ENCODE measurements around the gene TMPRSS6.

TMPRSS6 gene

DNA sequence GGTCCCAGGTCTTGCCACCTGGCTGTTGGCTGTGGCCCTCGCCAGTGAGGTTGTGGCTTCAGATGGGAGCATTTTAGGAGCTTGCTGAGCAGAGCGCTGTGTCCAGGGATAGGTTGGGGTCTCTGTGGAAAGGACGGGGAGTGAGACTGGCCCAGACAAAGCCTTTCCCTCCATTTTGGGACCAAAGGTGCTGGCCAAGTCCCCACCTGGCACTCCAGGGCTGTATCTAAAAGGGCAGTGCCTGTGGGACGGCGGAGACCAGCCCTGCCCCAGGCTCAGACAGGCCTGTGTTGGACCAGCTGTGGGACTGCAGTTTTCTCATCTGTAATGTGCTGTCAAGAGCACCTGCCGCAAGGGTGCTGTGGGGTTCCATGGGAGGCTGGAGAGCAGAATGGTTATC lies 62.9 kb downstream of the TMPRSS6 start:
- no peak for DNase-seq

DNA sequence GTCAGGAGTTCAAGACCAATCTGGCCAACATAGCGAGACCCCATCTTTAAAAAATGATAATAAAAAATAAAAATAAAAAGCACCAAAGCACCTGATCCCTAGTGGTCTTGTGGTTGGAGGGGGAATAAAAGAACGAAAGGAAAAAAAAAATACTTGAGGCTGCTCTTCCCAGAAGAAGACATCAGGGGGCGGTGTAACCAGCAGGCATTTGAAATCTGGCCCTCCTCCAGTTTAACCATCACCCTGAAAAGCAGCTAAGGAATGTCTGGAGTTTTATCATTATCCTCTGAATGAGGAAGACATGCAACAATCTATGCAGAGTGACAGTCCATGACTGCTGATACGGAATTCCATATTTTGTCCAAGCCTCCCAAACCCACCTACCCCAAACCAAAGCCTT lies 63.6 kb downstream of the TMPRSS6 start:
- DNase-seq: no peak

DNA sequence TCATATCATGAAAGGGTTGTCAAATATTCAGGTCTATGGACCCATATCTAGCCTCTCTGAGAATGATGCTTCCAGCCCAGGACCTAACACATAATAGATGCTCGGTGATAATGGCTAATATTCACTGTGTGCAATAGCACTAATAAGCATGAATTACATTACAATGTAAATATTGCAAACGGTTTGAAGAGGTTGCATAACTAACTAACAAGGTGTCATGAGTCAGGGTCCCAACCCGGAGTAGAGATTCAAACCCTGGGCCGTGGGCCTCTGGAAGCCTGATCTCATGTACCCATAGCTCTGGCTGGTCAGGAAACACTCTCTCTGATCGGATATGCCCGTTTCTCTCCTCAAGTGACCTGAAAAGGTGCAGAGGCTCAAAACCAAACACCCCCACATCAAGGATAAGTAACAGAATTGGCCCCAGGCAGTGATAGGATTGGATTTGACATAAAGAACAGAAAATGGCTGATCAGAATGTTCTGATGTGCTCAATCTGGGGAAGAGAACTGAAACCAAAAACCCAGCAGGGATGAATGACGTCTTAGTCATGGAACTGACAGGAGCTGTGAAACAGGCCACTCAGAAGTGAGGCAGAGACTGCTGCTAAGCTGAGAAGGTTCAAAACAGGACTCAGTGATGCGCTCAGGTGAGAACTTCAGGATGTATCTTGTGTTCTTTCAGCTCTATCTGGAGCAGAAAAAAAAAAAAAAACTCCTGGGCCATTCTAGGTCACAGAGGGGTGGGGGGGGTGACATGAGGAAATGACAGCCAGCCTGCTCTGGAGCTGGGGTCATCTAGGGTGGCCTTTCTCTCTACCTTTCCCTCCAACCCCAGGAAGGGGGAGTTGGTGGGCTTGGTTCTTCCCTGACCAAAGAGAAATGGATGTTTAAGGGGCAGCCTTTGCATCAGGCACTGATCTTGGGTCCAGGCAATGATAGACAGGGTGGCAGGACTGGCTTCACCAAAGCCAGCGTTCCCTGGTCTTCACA lies 64.6 kb downstream of the TMPRSS6 start:
- DNase-seq: no peak

DNA sequence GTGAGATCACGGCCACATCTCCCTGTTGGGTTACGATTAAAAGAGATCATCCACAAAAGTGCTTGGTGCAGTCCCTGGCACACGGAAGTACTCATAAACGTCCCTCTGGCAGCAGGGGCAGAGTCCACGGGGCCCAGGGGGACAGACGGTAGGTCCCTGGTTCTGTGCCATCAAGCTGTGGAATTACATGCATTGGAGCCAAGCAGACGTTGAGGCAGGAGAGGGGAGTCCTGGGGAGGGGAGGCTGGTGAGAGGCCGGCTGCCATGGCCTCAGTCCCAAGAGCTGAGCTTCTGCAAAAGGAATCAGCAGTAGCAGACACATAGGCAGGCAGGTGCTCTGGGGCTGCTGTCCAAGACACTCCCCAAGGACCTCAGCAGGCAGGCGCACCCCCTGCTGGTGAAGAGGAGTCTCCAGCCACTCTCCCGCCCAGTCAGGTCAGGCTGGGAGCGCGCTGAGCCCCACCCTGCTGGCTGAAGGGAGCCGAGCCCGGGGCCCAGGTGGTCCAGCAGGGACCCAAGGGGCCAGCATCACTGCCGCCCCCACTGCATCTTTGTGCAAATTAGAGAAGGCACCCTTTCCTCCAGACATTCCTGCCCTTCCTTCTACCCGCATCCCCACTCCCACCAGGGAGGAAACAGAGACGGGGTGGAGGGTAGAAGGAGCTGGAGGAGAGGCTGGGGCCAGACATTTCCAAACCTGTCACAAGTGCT lies 65.5 kb downstream of the TMPRSS6 start:
- DNase-seq: no peak

DNA sequence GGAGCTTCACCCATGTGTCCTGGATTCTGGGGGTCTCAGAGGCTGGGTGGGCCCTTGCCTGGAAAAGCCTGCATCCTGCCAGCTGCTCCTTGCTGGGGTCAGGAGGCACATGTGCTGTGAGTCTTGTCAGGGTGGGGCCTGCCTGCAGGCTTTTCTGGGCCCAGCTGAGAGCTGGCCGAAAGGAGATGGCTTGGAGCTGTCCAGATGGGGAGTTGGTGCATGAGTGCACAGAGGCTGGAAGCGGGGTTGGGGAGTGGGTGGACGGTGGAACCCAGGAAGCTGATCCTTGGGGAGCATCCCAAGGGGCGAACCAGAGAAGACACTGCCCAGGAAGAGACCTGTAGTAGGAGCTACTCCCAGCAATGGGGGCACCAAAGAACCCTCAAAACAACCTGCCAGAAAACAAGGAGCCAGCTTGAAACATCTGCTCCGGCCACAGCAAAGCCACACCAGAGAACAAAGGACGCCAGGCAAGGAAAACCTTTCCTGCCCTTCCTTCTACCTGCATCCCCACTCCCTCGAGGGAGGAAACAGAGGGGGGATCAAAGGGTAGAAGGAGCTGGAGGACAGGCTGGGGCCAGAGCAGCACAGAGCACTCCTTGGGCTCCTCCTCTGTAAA lies 66.2 kb downstream of the TMPRSS6 start:
- no peak for DNase-seq

DNA sequence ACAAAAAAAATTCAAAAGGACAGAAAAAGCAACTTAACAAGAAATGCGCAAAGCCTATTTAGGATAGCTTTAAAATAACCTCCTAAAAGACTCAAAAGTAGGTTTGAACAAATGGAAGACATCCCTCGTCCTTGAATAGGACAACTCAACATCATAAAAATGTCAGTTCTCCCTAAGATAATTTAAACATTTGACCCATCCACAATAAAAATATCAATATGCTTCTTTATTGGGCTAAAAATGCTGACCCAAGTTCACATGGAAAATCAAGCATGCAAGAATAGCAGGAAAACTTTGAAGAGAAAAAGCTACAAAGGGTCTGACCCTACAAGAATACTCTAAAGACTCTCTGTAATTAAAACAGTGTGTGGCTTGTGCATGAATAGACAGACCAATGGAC lies 70.0 kb downstream of the TMPRSS6 start:
- DNase-seq: no peak

DNA sequence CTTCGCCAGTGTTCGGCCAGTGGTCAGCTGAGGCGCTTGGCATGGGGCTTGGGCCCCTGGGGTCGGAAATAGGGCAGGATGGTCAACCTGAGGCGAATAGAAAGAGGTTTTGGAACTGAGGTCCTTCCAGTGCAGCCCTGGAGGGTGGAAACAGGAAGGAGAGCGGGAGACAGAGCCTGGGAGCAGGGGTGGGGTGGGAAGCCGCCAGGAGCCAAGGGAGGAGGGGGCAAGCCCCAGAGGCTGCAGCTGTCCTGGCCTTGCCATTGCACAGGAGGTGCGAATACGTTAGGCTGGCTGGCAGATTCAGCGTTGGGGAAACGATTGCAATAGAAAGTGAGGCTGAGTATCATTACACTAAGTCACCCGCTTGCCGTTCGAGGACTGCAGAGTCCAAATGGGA lies 71.8 kb downstream of the TMPRSS6 start:
- DNase-seq: no peak

DNA sequence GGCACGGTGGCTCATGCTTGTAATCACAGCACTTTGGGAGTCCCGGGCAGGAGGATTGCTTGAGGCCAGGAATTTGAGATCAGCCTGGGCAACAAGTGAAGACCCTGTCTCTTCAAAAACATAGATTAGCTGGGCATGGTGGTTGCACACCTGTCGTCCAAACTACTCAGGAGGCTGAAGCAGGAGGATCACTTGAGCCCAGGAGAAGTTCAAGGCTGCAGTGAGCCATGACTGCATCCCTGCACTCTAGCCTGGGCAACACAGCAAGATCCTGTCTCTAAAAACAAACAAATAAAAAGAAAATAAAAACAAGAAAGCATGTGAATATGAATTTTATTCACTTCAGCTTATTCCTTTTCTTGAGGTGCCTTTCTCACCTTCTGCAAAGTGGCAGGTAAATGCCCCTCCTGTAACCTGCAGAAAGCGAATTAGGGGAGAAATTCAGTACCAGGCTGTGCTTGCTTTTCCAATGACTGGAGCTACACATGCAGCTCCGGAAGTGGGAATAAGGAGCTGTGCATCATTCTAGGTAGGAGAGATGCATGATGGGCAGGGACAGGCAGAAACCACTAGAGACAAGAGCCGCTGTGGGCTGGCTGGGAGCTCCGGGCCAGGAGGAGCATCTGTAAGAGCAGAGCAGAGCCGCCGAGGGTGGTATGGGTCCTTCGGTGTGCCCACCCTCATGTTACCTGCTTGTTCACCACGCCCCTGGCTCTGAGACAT lies 72.7 kb downstream of the TMPRSS6 start:
- DNase-seq: no peak

DNA sequence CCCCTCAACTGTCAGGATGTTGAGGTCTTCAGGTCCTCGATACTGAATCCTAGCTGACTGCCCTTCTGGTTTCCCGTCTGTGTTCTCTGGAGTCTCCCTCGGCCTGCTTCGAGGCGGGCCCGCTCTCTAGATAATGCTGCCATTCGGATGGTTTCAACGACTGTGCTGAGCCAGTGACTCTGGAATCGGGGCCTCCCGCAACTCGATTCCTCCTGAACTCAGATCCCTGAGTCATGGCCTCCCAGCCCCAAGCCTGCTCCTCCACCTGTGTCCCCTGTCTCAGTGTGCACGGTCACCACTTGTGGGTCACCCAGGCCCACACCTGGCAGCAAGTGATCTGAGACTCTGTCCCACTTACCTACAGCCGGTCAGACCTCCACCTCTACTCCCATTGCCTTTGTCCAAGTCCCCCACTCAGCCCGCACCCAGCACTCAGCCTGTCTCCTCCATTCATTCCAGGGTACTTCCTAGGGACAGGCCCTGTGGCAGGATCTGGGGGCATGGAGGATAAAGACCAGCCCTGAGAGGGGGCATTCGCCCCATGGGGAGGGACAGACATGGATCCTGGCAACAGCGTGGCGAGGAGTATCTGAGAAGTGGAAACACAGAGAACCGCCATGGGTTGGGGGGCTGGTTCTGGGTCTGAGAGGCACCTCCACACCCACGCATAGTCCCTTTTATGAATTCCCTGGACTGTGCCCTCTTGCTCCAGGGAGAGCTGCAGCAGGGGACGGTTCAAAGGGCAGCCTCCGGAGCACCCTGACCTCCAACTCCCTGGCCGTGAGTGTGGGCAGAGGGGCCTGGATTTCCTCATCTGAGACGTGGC lies 75.7 kb downstream of the TMPRSS6 start:
- DNase-seq: no peak

DNA sequence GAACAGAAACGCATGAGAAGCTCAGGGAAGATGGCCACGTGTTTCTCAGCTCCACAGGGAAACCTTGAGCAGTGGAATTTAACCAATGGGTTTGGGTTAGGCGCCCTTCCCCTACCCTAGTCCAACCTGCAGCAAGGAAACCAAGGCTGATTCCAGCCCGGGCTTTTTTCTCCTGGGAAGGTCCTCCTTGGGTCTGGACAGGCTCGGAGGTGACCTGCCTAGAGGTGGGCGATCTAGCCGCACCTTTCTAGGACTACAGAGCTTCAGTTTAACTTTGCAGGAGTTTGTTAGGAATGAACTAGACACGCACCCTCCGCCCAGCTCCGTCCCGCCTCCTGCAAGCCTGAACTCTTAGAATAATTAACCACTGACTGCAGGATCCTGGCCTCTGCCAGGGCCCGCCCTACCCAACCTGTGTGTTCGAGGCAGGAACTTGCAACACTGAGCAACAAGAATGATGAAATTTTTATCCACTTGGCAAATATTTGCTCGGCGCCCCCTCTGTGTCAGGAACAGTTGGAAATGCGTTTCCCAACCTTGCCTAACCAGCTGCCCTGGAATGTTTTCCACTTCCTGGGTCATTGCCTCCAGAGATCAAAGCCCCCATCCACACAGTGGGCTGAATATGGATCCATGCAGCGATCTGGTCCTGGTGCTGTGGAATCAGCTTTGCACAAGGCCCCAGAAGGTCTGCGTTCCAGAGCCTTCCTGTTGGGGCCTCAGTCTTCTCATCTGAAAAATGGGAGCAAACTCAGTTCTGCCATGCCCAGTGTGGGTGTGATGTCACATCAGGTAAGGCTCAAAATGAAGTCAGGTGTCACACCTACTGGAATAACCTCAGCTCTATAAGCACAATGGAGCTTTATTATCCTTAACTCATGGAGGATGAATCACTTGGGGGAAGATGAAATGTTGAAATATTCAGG lies 76.7 kb downstream of the TMPRSS6 start:
- DNase-seq: no peak

DNA sequence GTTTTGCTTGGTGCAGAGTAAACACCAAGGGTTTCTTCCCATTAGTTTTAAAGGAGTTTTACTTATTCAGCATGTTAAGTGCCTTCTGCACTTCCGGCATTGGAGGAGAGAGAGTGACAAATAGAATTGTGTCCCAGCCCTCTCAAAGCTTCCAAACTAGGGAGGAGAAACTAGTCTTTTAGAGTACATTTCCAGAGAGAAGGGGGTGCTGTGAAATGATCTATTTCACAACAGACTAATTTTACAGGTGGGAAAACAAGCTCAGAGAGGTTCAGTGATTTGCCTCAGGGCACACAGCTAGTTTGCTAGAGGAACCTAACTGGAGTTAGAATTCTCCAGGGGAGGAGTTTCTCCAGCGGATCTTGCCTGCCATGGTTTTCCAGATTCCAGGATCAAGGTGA lies 77.4 kb downstream of the TMPRSS6 start:
- DNase-seq: no peak

DNA sequence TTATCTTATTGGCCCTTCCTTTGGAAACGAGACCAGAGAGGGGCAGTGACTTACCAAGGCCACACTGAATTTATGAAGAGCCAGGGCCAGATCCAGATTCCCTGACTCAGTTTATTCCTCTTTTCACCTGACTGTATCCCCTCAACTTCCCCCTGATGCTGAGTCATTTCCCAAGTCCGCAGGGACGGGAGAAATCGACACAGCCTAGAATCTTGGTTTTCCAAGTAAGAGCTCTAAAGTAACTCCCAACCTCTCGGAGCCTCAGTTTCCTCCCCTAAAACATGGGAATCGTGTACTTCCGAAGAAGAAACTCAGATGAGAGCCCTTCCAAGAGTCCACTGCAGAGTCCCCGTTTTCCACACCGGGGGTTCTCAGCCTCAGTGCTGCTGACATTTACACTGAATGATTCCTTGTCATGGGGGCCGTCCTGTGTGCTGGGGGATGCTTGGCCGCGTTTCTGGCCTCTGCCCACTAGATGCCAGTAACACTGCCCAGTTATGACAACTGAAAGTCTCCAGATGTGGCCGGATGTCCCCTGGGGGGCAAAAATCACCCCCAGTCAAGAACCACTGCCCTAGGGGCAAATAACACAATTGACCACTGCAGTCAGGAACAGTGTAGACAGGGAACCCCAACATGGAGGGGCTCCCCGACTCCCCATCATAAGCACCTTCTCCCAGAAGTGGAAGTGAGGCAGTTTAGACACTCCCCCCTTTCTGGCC lies 78.8 kb downstream of the TMPRSS6 start:
- no peak for DNase-seq

DNA sequence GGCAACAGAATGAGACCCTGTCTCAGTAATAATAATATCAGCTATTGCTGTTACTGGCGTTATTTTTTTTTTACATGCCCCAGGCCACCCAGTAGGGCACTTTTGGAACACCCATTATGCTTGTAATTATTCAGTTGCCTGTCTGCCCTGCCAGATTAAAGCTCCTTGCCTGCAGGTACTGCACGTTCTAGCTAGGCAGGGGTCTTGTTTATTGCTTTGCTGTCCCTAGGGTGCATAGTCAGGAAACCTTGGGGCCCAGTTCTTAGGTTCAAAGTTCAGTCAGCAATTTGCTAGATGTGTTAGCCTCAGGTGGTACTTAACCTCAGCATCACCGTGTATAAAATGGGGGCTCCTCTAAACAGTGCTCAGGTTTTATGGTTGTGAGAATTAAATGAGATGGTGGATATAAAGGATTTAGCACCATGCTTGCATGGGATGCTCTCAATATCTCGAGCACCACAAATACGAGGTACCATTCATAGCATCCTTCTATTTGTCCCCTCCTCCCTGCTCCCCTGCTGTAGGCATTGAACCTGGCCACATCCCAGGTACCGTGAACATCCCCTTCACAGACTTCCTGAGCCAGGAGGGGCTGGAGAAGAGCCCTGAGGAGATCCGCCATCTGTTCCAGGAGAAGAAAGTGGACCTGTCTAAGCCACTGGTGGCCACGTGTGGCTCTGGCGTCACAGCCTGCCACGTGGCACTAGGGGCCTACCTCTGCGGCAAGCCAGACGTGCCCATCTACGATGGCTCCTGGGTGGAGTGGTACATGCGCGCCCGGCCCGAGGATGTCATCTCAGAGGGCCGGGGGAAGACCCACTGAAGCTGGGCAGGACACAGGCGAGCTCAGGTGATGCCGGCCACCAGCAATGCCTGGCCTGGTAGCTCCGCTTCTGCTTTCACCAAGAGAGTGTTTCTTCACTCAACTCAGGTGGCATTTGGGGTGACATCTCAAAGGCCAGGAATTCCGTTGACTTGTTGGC lies 80.5 kb downstream of the TMPRSS6 start:
- DNase-seq: no peak

DNA sequence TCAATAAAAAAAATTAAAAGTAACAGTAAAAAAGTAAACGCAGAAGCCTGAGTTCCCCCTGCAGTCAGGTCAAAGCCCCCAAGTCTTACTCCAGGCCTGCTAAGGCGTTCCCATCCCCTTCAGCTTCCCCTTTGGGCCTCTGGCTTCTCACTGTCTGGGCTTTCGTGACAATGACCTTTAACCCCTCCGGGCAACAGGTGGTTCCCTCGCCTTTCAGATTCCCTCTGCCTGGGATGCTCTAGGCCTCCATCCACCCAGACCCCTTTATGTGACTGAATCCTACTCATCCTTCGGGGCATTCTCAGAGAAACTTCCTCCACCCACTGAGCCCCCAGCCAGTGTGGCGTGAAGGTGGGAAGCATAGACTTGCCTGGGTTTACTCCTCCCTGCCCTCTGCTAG lies 82.0 kb downstream of the TMPRSS6 start:
- DNase-seq: no peak

DNA sequence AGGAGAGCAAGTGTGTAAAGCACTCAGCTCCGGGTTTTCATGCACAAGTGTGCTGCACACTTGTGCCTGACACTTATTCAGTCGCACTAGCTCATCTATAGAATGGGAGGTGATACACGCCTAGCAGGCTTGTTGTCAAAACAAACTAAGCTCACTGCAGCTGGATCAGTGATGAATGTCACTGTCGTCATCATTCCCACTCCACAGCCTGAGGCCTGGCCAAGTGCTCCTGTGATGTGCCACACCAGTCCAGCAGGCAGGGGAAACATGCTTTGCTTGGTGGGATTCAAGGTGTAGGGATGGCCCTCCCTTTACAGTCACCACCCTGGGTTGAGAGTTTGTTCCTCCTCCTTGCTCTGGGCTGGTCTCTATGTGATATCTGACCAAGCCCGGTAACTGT lies 83.2 kb downstream of the TMPRSS6 start:
- DNase-seq: no peak

DNA sequence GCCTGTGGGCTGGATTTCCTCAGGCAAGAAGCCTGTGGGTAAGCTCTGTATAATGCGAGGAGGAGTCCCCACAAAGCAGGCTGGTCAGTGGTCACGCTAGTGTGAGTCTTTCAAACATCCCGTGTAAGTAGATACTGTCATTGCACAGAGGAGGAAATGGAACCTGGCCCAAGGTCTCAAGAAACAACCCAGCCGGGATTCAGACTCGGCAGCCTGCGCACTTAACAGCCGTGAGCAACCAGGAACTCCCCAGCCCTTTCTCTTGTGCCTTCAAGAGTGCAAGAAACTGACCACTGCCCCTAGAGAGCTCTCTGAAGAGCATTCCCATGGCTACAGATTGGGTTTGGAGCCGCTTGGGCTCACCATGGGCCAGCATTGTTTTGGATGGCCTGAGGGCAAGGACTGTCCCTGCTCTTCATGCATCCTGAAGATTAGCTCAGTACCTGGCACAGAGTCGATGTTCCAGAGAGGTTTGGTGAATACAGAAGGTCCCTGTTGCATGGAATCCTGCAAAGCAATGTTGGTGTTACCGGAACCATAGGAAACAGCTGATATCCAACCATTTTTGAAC lies 83.9 kb downstream of the TMPRSS6 start:
- DNase-seq: no peak

DNA sequence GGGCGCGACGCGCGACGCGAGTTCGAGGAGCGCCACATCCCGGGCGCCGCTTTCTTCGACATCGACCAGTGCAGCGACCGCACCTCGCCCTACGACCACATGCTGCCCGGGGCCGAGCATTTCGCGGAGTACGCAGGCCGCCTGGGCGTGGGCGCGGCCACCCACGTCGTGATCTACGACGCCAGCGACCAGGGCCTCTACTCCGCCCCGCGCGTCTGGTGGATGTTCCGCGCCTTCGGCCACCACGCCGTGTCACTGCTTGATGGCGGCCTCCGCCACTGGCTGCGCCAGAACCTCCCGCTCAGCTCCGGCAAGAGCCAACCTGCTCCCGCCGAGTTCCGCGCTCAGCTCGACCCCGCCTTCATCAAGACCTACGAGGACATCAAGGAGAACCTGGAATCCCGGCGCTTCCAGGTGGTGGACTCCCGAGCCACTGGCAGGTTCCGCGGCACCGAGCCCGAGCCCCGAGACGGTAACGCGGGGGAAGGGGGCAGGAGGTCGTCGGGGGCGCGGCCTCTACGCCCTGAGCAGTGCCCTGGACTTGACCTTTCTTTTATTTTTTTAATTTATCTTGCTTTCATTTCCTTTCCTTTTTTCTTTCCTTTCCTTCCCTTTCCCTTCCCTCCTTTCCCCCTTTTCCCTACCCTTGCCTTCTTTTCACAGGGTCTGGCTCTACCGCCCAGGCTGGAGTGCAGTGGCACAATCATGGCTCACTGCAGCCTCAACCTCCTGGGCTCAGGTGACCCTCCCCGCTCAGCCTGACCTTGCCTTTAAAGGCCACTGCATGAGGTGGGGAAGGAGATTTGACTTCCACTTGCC lies 85.0 kb downstream of the TMPRSS6 start:
- DNase-seq: no peak

Data from GDM1 (cell line).